Prostate gland (tissue), 2 donors: ENCODE results near the gene NGFR.

Source experiments
- POLR2A ChIP-seq: fragments of 450-650 bp; IDR thresholded peaks from one replicate; pipeline ENCODE4 v1.6.1; 2016; ENCODE audit warnings: antibody characterized with exemption, mild to moderate bottlenecking
- TF ChIP-seq, protein P1 (sequence below), 4 experiments: fragments of 200-600 bp in 2 of 4; fragments of 450-650 bp in 2 of 4; sonication (generic) in 2 of 4; IDR thresholded peaks; 1 replicate in 3 of 4; 2 replicates in 1 of 4; pipeline ENCODE4 v1.5.1; 2016 to 2019; ENCODE audit warnings: antibody characterized with exemption in 4 of 4, mild to moderate bottlenecking in 2 of 4, moderate library complexity in 2 of 4

DNA sequence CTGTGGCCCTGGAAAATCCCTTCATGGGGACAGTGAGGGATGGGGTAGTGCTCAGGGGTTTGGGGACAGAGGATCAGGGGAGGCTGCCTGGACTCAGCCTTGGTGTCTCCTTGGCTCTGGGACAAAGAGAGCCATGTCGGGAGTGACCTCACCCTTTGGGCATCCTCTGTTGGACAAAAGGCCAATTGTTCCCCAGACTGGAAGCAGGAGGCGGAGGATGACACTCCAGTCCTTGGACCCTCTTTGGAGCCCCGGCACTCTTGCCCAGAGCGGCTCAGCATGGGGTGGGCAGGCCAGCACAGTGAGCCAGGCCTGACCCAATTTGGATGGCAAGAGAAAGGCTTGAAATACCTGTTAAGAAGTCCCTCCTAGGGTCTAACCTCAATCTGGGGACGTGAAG, 41.0 kb upstream of the NGFR start:
- TF ChIP-seq, protein P1, sequence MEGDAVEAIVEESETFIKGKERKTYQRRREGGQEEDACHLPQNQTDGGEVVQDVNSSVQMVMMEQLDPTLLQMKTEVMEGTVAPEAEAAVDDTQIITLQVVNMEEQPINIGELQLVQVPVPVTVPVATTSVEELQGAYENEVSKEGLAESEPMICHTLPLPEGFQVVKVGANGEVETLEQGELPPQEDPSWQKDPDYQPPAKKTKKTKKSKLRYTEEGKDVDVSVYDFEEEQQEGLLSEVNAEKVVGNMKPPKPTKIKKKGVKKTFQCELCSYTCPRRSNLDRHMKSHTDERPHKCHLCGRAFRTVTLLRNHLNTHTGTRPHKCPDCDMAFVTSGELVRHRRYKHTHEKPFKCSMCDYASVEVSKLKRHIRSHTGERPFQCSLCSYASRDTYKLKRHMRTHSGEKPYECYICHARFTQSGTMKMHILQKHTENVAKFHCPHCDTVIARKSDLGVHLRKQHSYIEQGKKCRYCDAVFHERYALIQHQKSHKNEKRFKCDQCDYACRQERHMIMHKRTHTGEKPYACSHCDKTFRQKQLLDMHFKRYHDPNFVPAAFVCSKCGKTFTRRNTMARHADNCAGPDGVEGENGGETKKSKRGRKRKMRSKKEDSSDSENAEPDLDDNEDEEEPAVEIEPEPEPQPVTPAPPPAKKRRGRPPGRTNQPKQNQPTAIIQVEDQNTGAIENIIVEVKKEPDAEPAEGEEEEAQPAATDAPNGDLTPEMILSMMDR (IDR thresholded peaks at IDR 0.05) = no peak
- TF ChIP-seq POLR2A = no peak
